A673 (cell line): ENCODE measurements around the gene DENND6B.

Experiments used
- CTCF ChIP-seq: fragments of 300-800, 200-600 bp; sonication (generic); conservative IDR thresholded peaks from 2 replicates; pipeline ENCODE4 v1.5.1; 2017; ENCODE audit warnings: low read depth, mild to moderate bottlenecking, antibody characterized with exemption, low read length, moderate library complexity, mixed read lengths
- EZH2 ChIP-seq: fragments of 200-600 bp; sonication (generic); IDR thresholded peaks from 2 replicates; pipeline ENCODE4 v1.6.1; 2017; ENCODE audit warnings: borderline replicate concordance, low read depth, mild to moderate bottlenecking, mixed read lengths, antibody characterized with exemption, low read length; ENCODE audit not compliant: poor library complexity, severe bottlenecking

GRCh38 chr22:50371101-50371648 lies 44.4 kb upstream of the DENND6B start:
- no peak for TF ChIP-seq CTCF
- no peak for TF ChIP-seq EZH2
